DND-41 (cell line): ENCODE results near the gene INMT.

ENCODE experiments used
- ATAC-seq: fragments of 200-7000 bp; cut with Tn5 transposase; 3 replicates; pipeline ENCODE4 v1.9.1; 2021; ENCODE audit warnings: low read depth; ENCODE audit not compliant: insufficient read depth
- DNase-seq: peaks from one replicate; pipeline ENCODE4 v3.0.0-alpha.2; 2020
- H2AFZ ChIP-seq: 2 replicates; pipeline ENCODE4 v1.6.0; 2012; ENCODE audit warnings: low read depth, low read length
- H3K27ac ChIP-seq: 2 replicates; pipeline ENCODE4 v1.5.1; 2012; ENCODE audit warnings: low read length, inconsistent platforms
- H3K27me3 ChIP-seq: fragments of 200-600 bp; sonication (generic); 2 replicates; pipeline ENCODE4 v1.6.0; 2012; ENCODE audit warnings: low read length, mild to moderate bottlenecking, inconsistent platforms; ENCODE audit not compliant: insufficient read depth, poor library complexity
- H3K36me3 ChIP-seq: 2 replicates; pipeline ENCODE4 v1.5.1; 2012; ENCODE audit warnings: low read length, inconsistent platforms; ENCODE audit not compliant: insufficient read depth
- H3K4me1 ChIP-seq: 2 replicates; pipeline ENCODE4 v1.5.1; 2012; ENCODE audit warnings: mild to moderate bottlenecking, low read length; ENCODE audit not compliant: insufficient read depth
- H3K4me2 ChIP-seq: 2 replicates; pipeline ENCODE4 v1.6.0; 2012; ENCODE audit warnings: mild to moderate bottlenecking, moderate library complexity, low read length, inconsistent platforms; ENCODE audit not compliant: insufficient read depth
- H3K4me3 ChIP-seq, 2 experiments: fragments of 200-600 bp in 1 of 2; shearing (Covaris generic) in 1 of 2; 2 replicates each; pipeline ENCODE4 v1.5.1; 2012 to 2016; ENCODE audit warnings: inconsistent platforms in 2 of 2, low read length in 2 of 2, mild to moderate bottlenecking in 2 of 2, low read depth in 1 of 2, moderate library complexity in 1 of 2
- H3K79me2 ChIP-seq: 2 replicates; pipeline ENCODE4 v1.6.0; 2012; ENCODE audit warnings: low read length, inconsistent platforms; ENCODE audit not compliant: insufficient read depth
- H3K9ac ChIP-seq: 2 replicates; pipeline ENCODE4 v1.6.0; 2012; ENCODE audit warnings: low read depth, mild to moderate bottlenecking, inconsistent platforms, low read length, moderate library complexity
- H3K9me3 ChIP-seq: 2 replicates; pipeline ENCODE4 v1.5.1; 2012; ENCODE audit warnings: low read length, moderate library complexity, mild to moderate bottlenecking, inconsistent platforms; ENCODE audit not compliant: insufficient read depth, severe bottlenecking
- H4K20me1 ChIP-seq: 2 replicates; pipeline ENCODE4 v1.6.0; 2012; ENCODE audit warnings: low read length; ENCODE audit not compliant: insufficient read depth
- CTCF ChIP-seq: IDR thresholded peaks from 2 replicates; pipeline ENCODE4 v1.5.1; 2012; ENCODE audit warnings: borderline replicate concordance, low read length, moderate library complexity, mild to moderate bottlenecking; ENCODE audit not compliant: poor library complexity, severe bottlenecking; ENCODE audit errors: extremely low read depth
- EZH2 ChIP-seq: IDR thresholded peaks from 3 replicates; pipeline ENCODE4 v1.6.1; 2012; ENCODE audit warnings: borderline replicate concordance, low read depth, mild to moderate bottlenecking, moderate library complexity, low read length, inconsistent platforms; ENCODE audit not compliant: severe bottlenecking

INMT gene

GRCh38 chr7:30735631-30736030 is 16.3 kb upstream of the INMT start:
- Histone ChIP-seq H3K36me3 (no peaks in the 10 kb centered on the region), H2AFZ (no peak overlapping the region), H3K4me2 (no peak overlapping the region), H3K9me3 (no peaks in the 10 kb centered on the region), H3K27ac (no peak overlapping the region), H3K79me2 (no peaks in the 10 kb centered on the region), H3K4me1 (no peaks in the 10 kb centered on the region), H3K4me3 (no peak overlapping the region), H4K20me1 (0 out of 2 replicates have a peak, but pooled peaks cover 1% of the 10 kb centered on the region), H3K27me3 (no peaks in the 10 kb centered on the region), H3K9ac (no peak overlapping the region)
- DNase-seq (no peak), ATAC-seq (no peak)
- no peak for TF ChIP-seq CTCF
- no peak for TF ChIP-seq EZH2

DNA sequence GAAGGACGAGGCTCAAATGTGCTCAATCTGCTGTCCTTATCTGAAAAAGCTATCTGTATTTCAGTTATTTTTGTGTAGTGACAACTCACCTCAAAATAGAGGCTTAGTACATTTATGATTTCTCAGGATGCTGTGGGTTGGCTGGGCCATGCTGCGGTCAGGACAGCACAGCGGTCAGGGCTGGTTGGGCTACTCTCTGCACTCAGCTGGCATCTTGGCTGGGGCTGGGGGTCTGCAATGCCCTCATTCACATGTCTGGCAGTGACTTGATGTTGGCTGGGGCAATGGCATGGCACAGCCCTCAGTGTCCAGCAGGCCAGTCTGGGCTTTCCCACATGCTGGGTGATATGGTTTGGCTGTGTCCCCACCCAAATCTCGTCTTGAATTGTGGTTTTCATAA is 15.6 kb upstream of the INMT start:
- TF ChIP-seq EZH2 = no peak
- no peak for TF ChIP-seq CTCF
- Histone ChIP-seq H3K27ac (no peak overlapping the region), H3K4me2 (no peak overlapping the region)

DNA sequence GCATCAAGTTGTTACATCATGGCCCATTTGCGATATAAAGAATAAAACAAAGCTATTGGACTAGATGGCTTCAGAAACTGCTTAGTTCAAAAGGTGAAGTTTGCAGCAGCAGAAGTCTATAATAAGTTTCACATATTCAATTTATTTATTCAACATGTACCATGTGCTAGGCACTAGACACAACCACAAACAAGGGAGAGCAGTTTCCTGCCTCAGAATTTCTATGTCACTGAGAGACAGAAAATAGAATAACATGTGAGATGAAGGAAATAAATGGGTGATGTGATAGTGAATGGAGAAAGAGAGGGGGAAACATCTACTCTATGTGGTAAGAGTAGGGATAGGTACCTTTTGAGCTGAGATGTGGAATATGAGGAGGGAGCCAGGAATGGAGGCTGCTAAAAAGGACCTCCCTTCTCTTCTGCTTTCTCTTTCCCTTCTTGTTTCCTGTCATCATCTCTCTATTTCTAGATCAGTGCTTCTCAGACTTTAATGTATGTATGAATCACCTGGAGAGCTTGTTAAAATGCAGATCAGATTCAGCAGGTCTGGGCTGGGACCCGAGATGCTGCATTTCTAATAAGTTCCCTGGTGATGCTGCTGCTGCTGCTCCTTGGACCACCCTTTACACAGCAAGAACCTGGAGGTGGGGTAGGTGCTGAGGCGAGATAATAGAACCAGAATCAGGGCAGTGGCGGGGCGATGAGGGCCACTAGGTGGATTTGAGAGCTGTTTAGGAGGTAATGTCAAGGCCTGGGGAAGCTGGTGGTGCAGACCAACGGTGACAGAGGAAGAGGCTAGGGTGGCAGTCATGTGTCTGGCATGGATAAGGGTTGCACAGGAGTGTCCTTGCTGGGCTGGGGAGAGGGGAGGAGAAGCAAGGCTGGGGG is 13.7 kb upstream of the INMT start:
- DNase-seq (no peak), ATAC-seq (no peak)
- TF ChIP-seq CTCF = no peak
- no peak for TF ChIP-seq EZH2
- Histone ChIP-seq H3K27ac (no peak overlapping the region), H3K36me3 (no peaks in the 10 kb centered on the region), H3K4me3 (no peak overlapping the region), H3K9me3 (no peaks in the 10 kb centered on the region), H3K4me1 (no peaks in the 10 kb centered on the region), H2AFZ (no peak overlapping the region), H4K20me1 (0 out of 2 replicates have a peak, but pooled peaks cover 5% of the 10 kb centered on the region), H3K79me2 (no peaks in the 10 kb centered on the region), H3K4me2 (no peak overlapping the region), H3K9ac (no peak overlapping the region), H3K27me3 (no peaks in the 10 kb centered on the region)

More for the DNA sequence above, 15.6 kb upstream of the INMT start:
- Histone ChIP-seq H3K79me2 (no peaks in the 10 kb centered on the region), H3K9ac (no peak overlapping the region), H3K9me3 (no peaks in the 10 kb centered on the region), H3K4me3 (no peak overlapping the region), H3K27me3 (no peaks in the 10 kb centered on the region), H2AFZ (no peak overlapping the region), H3K4me1 (no peaks in the 10 kb centered on the region), H3K36me3 (no peaks in the 10 kb centered on the region), H4K20me1 (0 out of 2 replicates have a peak, but pooled peaks cover 5% of the 10 kb centered on the region)
- no peak for DNase-seq
- ATAC-seq = no peak
